ENCODE data around the gene SFMBT1. TPM values are rescaled to one million over a fixed set of nuclear protein-coding genes. Genes with fewer than 3 reads are reported as not detected.

SFMBT1 gene
- total and polyA plus RNA-seq, 2 of the 8 experiments (the other 6 are each of a cell fraction or from before 2014, with no cell fraction given): 8.1 to 16.8 TPM

- no peak for TF ChIP-seq CHD7 (IDR thresholded peaks at IDR 0.05; ENCODE audit: insufficient replicate concordance, low read length)
- TF ChIP-seq KDM5A (IDR thresholded peaks at IDR 0.05; ENCODE audit: low read length): no peak
- TF ChIP-seq MAFK (IDR thresholded peaks at IDR 0.05; ENCODE audit: low read depth, low read length): no peak
These were observed 83.7 kb downstream of the SFMBT1 start (continued) for GRCh38 chr3:52962160-52962559.
